Measurements from ENCODE around the gene GNA15.

Gene GNA15

DNA sequence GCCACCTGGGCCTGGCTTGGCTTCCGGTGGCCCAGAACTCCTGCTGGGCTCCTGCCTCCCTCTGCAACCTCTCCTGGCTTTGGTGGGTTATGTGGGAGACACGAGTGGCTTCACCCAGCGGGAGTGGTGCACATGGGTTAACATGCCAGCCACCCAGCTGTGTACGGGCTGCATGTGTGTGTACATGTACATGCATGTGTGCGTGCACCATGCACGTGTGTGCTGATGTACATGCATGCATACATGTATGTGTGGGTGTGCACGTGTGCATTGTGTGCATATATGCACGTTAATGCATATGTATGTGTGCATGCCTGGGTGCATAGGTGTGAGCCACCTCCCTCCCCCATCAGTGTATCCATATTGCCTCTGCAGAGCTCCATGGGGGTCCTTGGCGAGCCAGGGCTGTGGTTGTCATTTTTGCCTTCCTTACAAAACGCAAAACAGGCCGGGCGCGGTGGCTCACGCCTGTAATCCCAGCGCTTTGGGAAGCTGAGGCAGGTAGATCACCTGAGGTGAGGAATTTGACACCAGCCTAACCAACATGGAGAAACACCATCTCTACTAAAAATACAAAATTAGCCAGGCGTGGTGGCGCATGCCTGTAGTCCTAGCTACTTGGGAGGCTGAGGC, 29.2 kb upstream of the GNA15 start:
- no peak for DNase-seq (ENCODE audit: low read depth)

DNA sequence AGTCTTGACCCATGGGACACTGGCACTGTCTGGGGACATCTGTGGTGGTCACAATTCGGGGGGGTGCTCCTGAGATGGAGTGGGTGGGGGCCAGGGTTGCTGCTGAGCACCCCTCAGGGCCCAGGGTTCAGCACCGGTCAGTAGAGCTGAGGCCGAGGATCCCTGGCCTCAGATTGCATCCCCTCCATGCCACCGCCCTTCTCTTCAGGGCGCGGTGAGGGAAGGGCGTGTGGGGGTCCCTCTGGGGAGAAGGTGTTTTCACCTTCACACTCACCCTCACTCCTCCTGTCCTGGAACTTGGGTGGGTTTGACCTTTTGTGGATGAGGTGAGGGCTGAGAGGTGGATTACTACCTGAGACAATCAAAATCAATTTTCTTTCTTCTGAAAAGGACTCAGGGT, 28.2 kb upstream of the GNA15 start:
- DNase-seq (ENCODE audit: low read depth): no peak

DNA sequence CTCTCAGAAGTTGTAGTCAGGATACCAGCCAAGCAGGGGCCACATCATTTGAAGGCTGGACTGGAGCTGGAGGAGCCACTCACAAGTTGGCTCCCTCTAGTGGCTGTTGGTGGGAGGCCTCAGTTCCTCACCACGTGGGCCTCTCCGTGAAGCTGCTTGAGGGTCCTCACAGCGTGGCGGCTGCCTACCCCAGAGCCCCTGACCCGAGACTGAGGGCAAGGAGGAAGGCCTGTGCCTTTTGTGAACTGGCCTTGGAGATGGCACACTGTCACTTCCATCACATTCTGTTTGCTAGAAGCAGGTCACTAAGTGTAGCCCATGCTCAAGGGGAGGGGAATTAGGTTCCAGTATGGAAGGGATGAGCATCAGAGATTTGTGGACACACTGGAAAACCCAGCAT, 27.1 kb upstream of the GNA15 start:
- DNase-seq (ENCODE audit: low read depth): no peak

DNA sequence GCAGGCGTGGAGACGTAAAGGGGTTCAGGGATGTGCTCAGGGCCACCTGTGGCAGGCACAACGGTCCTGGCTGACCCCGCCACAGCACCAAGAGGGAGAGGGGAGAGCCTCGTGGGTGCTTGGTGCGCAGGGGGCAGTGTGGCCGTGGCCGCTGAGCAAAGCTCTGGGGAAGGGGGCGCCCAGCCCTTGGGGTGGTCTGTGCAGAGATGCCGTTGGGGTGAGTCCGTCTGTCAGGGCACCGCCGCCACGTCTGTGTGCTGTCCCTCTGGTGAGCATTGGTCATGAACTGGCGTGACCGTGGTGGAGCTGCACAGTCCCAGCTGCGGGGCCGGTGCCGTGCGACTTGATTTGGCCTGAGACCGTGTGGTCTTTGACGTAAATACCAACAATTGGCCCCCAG, 26.3 kb upstream of the GNA15 start:
- DNase-seq (ENCODE audit: low read depth): no peak

DNA sequence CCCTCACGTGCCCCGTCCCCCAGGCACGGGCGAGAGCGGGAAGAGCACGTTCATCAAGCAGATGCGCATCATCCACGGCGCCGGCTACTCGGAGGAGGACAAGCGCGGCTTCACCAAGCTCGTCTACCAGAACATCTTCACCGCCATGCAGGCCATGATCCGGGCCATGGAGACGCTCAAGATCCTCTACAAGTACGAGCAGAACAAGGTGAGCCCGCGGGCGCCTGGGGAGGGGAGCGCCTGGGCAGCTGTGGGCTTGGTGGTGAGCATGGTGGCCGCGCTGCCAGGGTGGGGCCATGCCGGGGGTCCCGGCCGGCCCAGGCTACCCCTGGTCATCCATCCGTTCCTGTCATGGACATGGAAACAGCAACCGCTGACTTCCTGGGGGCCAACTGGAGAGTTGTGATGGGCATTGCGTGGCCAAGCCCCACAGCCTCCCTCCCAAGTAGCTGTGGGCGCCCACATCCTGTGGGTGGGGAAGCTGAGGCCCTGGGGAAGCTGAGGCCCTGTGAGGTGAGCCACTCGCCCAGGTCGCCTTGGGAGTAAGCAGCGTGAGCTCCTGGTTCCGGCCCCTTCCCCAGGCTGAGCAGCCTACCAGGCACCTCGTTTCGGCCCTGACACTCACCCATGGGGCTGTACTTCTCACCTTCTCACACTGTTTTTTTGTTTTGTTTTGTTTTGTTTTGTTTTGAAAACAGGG, 25.6 kb upstream of the GNA15 start:
- no peak for DNase-seq (ENCODE audit: low read depth)

DNA sequence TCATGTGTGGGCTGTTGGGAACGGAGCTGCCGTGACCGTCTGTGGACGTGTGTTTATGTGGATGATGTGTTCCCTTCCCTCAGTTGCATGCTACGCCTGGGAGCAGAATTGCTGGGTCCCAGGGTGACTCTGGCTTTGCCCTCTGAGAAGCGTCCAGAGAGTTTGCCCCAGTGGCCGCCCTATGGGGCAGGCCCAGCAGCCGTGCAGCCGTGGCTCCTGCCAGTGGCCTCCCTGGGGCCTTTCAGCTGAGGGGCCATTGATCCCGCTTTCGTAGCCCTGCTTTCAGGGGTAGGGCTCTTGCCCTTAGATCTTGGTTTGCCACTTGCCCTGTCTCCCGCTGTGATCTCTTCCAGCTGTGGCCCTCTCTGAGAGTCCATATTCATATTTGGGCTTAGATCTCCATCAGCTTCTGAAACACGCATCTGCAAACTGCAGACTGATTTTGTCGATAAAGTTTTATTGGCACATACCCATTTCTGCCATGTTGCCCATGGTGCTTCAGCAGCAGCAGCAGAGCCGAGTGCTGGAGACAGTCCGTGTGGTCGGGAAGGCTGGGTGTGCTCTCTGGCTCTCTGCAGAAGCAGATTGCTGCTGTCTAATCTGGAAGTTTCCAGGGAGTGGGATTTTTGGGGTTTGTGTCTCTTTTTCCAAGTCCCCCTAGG, 24.1 kb upstream of the GNA15 start:
- no peak for DNase-seq (ENCODE audit: low read depth)

DNA sequence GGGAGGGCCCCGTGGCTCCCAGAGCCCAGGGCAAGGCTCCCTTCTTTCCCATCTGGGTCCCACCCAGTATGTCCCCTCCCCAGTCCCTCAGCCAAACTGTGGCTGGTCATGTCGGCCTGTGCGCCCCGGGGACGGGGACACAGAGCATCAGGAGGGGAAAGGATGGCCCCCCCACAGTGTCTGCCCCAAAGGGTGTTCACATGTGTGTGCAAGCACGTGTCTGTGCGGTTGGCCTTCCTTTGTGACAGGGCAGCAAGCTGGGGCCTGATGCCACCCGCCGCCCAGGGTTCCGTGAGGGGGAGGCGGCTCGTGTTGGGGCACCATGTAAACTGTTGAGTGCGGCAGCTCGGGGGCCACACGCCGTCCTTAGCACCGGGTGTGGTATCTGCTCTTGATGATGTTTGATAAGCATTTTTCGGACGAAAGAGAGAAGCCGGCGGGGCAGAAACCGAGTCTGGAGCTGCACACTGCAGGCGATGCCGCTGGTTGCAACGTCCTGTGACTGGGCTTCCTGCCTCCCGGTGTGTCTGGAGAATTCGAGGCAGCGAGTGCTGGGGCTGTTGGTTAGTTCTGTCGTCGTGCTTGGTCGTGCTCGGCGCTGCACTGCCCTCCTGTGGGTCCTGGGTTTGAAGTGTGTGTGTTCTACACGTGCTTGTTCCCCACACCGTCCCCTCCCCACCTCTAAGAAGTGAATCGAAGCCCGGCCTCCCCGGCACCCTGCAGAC, 23.3 kb upstream of the GNA15 start:
- no peak for DNase-seq (ENCODE audit: low read depth)

DNA sequence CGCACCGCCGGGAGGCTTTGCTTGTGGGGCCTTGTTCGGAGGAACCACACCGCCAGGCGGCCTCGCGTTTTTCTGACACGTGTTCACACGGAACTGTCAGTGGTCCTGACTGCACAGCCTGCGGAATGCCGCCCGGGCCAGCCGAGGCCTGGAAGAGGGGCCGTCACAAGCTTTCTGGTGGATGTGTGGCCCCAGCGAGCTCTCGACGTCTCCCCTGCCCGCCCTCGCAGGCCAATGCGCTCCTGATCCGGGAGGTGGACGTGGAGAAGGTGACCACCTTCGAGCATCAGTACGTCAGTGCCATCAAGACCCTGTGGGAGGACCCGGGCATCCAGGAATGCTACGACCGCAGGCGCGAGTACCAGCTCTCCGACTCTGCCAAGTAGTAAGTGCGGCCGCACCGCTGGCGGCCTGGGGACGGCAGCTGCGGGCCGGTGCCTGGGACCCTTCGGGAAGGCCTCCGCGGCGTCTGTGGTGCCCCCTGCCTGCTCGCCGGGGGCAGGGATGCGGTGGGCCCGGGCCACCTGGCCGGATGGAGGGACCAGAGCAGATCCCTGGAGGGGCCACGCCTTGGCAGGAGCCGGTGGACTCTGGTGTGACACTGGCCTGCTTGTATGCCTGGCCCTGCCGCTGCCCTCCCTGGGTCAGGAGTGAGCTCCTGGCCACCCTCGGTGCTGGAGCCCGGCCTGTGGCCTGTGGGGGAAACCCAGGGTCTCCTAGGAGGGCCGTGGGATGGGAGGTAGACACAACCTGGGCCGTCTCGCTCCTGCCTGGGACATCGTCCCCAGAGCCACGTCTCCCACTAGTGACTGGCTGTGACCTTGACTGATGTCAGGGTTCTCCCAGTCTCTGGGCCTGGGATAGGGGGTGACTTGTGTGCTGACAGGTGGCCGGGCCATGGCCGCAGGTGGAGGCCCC, 22.5 kb upstream of the GNA15 start:
- no peak for DNase-seq (ENCODE audit: low read depth)

DNA sequence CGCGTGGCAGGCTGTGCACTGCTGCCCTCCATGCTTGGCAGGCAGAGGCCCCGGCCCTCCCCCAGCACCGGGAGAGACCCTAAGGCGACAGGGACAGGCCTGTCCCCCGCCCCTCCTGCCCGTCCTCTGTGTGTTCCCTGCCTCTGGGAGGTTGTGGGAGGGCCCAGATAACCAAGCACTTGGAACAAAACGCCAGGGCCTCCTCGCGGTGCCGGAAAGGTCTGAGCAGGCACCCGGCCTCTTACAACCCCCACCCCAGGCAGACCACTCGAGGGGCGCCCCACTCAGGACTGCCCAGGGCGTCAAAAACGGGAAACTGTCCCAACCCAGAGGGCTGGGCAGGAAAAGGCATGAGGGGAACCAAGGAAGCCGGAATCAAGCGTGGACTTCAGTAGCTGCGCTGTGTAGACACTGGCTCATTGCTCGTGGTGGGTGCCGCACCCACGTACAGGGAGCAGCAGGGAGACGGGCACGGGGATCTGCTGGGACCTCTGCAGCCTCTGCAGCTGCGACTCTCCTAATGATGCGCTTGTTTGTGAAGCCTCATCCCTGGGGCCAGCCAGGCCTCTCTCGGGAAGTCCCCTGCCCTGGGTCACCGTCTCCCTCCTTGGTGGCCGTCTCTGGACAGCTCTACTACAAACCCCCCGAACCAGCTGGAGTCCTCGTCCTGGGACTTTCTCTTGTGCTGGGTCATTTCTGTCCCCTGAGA, 21.7 kb upstream of the GNA15 start:
- DNase-seq (ENCODE audit: low read depth): no peak

DNA sequence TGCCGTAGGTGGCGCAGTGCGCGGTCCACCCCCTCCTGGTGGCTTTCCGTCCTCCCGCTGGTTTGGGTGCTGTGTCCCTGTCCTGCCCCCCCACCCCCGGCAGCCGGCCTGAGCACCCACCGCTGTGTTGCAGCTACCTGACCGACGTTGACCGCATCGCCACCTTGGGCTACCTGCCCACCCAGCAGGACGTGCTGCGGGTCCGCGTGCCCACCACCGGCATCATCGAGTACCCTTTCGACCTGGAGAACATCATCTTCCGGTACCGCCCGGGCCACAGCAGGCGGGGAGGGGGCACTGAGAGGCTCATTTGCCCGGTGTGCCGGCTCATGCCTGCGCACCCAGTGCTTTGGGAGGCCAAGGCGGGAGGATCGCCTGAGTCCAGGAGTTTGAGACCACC, 21.0 kb upstream of the GNA15 start:
- DNase-seq (ENCODE audit: low read depth): no peak

DNA sequence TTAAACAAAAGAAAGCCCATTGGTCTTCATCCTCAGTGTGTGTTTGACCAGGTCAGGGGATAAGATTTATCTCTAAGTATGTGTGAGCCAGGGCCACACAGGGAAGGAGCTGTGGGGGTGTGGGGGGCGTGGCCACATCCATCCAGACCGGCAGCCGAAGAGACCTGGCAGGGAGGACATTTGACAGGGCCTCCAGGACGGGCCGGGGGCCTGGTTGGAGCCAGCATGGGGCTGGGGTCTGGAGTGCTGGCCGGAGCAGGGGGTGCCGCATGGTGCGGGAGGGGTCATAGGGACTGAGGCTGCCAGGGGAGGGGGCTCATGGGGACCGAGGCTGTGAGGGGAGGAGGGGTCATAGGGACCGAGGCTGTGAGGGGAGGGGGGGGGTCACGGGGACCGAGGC, 20.4 kb upstream of the GNA15 start:
- no peak for DNase-seq (ENCODE audit: low read depth)

DNA sequence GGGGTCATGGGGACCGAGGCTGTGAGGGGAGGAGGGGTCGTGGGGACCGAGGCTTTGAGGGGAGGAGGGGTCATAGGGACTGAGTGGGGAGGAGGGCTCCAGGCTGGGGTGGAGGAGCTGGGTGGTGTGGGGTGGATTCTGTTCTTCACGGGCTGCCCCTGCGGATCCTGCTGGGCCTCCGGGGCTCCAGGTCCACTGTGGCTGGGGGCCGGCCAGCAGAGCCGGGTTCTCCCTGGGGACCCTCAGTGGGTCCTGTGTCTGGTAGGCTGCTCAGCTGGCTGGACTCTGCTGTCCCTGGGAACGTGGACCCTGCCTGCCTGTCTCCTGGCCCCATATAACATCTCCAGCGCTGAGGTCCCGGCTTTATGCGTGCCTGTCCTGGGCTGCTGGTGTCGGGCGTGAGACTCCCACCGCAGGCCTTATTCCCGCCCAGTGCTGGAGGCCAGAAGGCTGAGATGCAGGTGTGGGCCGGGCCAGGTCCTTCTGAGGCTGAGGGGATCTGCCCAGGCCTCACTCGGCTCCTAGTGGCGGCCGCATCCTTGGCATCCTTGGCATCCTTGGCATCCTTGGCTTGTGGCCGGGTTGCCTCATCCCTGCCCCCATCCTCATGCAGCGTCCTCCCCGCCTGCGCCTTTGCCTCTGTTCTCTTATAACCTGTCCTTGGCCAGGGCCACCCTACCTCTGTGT, 19.8 kb upstream of the GNA15 start:
- no peak for DNase-seq (ENCODE audit: low read depth)

DNA sequence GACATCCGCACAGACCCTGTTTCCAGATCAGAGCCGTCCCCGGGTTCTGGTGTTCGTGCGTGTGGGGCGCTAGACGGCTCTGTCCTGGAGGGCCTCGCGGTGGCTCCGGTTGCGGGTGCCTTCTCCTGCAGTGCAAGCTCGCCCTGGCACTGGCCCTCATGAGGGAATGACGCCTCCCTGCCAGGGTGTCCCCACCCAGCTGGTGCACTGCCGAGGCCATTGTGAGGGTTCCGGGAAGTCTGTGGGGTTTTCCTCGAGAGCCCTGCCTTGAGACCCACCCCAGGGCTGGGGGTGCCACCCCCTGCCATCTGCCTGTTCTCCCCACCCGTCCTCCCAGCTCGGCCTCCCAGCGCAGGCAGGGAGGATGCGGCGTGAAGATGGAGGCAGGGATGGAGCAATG, 19.2 kb upstream of the GNA15 start:
- DNase-seq (ENCODE audit: low read depth): no peak

DNA sequence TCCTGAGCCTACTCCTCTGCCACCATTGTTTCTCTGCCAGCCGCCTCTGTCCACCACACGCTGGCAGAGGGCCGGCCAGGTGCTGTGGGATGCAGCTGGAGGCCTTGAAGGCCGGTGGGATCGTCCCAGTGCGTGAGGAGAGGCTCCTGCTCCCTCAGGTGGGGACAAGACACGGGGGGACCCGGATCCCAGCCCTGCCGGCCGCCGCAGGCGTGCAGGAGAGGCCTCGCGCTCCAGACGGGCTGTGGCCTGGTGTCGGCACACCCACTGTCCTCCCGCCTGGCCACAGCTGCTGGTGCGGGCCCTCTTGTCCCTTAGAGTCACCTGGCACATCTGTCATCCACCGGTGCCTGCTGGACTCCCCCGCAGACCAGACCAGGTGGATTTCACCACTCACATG, 18.1 kb upstream of the GNA15 start:
- no peak for DNase-seq (ENCODE audit: low read depth)

DNA sequence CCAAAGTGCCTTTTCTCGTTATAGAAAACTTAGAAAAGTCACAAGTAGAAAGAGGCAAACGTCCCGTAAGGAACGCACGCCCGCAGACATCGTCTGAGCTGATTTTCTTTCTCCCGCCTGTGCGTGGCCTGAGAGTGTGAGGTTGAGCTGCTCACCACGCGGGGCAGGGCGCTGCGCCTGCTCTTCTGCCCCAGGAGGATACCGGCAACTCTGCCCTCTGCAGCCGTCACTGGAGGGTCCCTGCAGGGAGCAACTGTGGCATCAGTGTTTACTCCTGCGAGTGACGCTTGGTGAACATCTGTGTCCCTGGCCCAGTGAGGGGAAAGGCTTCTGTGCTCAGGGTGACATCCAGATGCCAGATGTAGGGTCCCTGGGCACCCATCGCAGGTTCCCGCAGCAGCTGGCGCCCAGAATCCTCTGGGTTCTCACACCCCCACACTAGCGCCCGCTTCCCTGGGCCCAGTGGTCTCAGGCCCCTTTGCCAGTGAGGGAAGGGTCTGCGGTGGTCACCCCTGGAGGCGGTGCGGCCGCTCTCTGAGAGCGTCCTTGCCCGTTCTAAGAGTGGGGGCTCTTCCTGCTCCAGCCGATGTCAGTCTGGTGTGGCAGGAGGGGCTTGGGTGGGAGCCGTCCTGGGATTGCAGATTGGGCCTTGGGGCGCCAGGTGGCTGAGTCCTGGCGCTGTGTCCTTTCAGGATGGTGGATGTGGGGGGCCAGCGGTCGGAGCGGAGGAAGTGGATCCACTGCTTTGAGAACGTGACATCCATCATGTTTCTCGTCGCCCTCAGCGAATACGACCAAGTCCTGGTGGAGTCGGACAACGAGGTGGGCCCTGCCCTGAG, 17.4 kb upstream of the GNA15 start:
- no peak for DNase-seq (ENCODE audit: low read depth)

DNA sequence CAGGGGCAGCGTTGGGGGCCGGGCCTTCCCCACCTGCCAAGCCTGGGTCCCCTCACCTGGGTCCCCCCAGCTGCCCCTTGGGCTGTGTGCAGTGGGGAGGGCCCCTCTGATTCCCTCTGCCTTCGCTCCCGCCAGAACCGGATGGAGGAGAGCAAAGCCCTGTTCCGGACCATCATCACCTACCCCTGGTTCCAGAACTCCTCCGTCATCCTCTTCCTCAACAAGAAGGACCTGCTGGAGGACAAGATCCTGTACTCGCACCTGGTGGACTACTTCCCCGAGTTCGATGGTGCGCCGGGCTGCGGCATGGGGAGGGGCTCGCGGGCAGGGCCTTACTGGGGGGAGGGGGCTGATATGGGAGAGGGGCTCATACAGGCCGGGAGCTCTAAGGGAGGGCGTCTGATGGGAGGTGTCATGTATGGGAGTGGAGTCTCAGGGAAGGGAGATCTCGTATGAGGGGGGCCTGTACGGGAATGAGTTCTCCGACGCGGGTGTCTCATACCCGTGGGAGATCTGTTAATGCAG, 16.7 kb upstream of the GNA15 start:
- no peak for DNase-seq (ENCODE audit: low read depth)

DNA sequence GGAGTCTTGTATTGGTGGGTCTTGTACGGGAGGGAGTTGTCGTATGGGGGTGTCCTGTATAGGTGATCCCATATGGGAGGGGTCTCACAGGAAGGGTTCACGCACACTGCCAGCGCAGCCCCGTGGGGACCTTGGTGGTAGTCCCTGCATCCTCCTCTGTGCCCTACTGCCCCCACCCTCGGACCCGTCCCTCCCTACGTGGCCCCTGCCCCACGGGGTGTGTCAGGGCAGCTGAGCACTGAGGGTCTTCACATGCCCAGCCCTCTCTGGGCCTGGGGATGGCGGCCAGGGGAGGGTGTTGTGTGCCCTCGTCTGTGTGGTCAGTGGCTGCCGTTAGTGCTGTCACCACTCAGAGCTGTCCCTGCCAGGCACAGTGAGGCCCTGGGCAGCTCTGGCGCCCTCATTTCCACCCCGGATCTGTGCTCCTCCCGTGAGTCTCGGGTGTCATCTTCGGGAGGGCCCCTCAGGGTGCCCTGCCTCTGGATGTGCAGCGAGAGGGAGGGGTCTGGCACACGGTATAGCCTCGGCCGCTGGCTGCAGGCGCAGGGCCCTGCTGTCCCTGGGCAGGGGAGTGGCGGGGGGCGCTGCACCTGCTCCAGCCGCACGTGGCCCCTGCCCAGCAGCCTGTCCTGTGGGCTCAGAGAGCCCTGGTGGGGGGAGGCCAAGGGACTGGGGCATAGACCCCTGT, 16.0 kb upstream of the GNA15 start:
- DNase-seq (ENCODE audit: low read depth): no peak

DNA sequence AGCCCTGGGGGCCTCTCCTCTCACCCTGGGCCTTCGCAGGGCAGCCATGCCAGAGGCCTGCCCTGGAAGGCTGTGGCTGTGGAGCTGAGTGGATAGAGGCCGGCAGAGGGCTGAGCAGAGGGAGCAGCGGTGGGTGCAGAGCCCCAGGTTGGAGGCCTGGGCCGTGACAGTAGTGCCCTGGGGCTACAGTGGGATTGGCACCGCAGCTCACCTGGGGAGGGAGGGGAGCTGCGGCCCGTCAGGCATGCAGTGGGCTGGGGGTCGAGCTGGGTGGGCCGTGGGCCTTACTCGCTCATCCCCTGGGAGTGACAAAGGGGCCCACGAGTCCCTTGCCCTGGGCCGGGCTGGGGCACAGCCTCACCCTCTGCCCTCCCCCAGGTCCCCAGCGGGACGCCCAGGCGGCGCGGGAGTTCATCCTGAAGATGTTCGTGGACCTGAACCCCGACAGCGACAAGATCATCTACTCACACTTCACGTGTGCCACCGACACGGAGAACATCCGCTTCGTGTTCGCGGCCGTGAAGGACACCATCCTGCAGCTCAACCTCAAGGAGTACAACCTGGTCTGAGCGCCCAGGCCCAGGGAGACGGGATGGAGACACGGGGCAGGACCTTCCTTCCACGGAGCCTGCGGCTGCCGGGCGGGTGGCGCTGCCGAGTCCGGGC, 15.1 kb upstream of the GNA15 start:
- DNase-seq (ENCODE audit: low read depth): no peak
